Measurements from ENCODE around the gene MAPK13. TPM values are rescaled to one million over a fixed set of nuclear protein-coding genes. Genes with fewer than 3 reads are reported as not detected.

MAPK13 gene
- total RNA-seq, 5 donors from 2014 or later (not counting 1 experiment from before 2014, with no cell fraction given): 38.2 to 45.6 (median 44.1) TPM

GRCh38 chr6:36094753-36095496, 35.4 kb upstream of the MAPK13 start:
- DNase-seq: peak; percentile 48 to 92 (median 76)
- Histone ChIP-seq H3K9me3 (no peaks in the 10 kb centered on the region), H3K27me3 (replicated peaks in 1 of 2; ENCODE audit: control insufficient read depth in 2 of 2, extremely low read depth in 1 of 2, insufficient read depth in 2 of 2, low read length in 1 of 2) (no peaks in the 10 kb centered on the region), H3K4me3 (ENCODE audit: control insufficient read depth in 1 of 2, extremely low read depth in 1 of 2, low read length in 1 of 2) (no peak overlapping the region), H3K4me1 (ENCODE audit: control insufficient read depth in 1 of 2, extremely low read depth in 1 of 2, insufficient read depth in 2 of 2, low read length in 2 of 2) (peaks cover 19 to 20% of the 10 kb centered on the region in 2 experiments), H3K27ac (ENCODE audit: low read length) (peak overlapping the region; percentile 7), H3K36me3 (ENCODE audit: control insufficient read depth in 2 of 2, extremely low read depth in 1 of 2, insufficient read depth in 1 of 2, low read length in 1 of 2) (peaks cover 0 to 5% of the 10 kb centered on the region in 2 donors)
- Mint-ChIP-seq H3K4me3 (no peak overlapping the region), H3K4me1 (peaks cover 31 to 39% (median 33%) of the 10 kb centered on the region in 3 donors), H3K36me3 (peaks cover 11% of the 10 kb centered on the region), H3K9me3 (no peaks in the 10 kb centered on the region), H3K27ac (peak overlapping the region; percentile 69 to 80), H3K27me3 (no peaks in the 10 kb centered on the region)
- ChIA-PET CTCF (interaction anchor here (0.5 to 5.5 kb wide), 32 partner anchors 9 to 462 kb away, joined by 3 to 65 read pairs (median 4); partner anchors contain the start of genes MAPK14 (in 2 of the 2) and SLC26A8 (in 1 of the 2)), POLR2A (interaction anchor here (0.6 to 1.1 kb wide), 3 partner anchors 28 to 100 kb away, joined by 3 to 10 read pairs (median 3); no protein-coding TSS in a partner anchor)
- peak; percentile 73 to 85 (median 78) for ATAC-seq (replicated peaks in 1 of 4)
- 14% methylated on average over 7 of the region's 9 CpGs for WGBS (ENCODE audit: insufficient coverage)

- ATAC-seq (replicated peaks in 1 of 4) (no peak), DNase-seq (no peak)
- Histone ChIP-seq H3K36me3 (ENCODE audit: control insufficient read depth in 2 of 2, extremely low read depth in 1 of 2, insufficient read depth in 1 of 2, low read length in 1 of 2) (peaks cover 0 to 5% of the 10 kb centered on the region in 2 donors), H3K4me3 (ENCODE audit: control insufficient read depth in 1 of 2, extremely low read depth in 1 of 2, low read length in 1 of 2) (no peak overlapping the region), H3K27ac (ENCODE audit: low read length) (no peak overlapping the region), H3K4me1 (ENCODE audit: control insufficient read depth in 1 of 2, extremely low read depth in 1 of 2, insufficient read depth in 2 of 2, low read length in 2 of 2) (peaks cover 27 to 28% of the 10 kb centered on the region in 2 experiments), H3K27me3 (replicated peaks in 1 of 2; ENCODE audit: control insufficient read depth in 2 of 2, extremely low read depth in 1 of 2, insufficient read depth in 2 of 2, low read length in 1 of 2) (no peaks in the 10 kb centered on the region), H3K9me3 (no peaks in the 10 kb centered on the region)
- ChIA-PET POLR2A (no interaction called here), CTCF (interaction anchor here (0.5 to 5.5 kb wide), 23 partner anchors 9 to 520 kb away, joined by 3 to 65 read pairs (median 4); partner anchors contain the start of gene MAPK14 (in 2 of the 2))
- Mint-ChIP-seq H3K4me3 (no peak overlapping the region), H3K27ac (peak overlapping the region in 1 of 2 donors; percentile 69), H3K9me3 (no peaks in the 10 kb centered on the region), H3K36me3 (peaks cover 11% of the 10 kb centered on the region), H3K4me1 (peaks cover 38 to 45% (median 39%) of the 10 kb centered on the region in 3 donors), H3K27me3 (no peaks in the 10 kb centered on the region)
- WGBS (ENCODE audit: insufficient coverage): 80% methylated on average over 2 of the region's 8 CpGs
Measured at GRCh38 chr6:36095497-36096391, 34.6 kb upstream of the MAPK13 start.

GRCh38 chr6:36098253-36098919, 31.9 kb upstream of the MAPK13 start:
- POLR2A ChIA-PET: interaction anchor here in 1 of 2 donors (1.0 kb wide), 1 partner anchor 70 kb away, joined by 5 read pairs; the partner anchor contains the start of gene MAPK14

GRCh38 chr6:36098920-36099647, 31.2 kb upstream of the MAPK13 start:
- H3K27me3 ChIP-seq (replicated peaks in 1 of 2; ENCODE audit: control insufficient read depth in 2 of 2, extremely low read depth in 1 of 2, insufficient read depth in 2 of 2, low read length in 1 of 2): no peaks in the 10 kb centered on the region
- ATAC-seq (replicated peaks in 1 of 4) (peak; percentile 42 to 53 (median 48)), DNase-seq (peak in 4 of 35 experiments; percentile 10 to 52 (median 30))
- peaks cover 17% of the 10 kb centered on the region for H3K36me3 Mint-ChIP-seq
- H3K9me3 ChIP-seq: no peaks in the 10 kb centered on the region
- H3K27me3 Mint-ChIP-seq: no peaks in the 10 kb centered on the region
- WGBS (ENCODE audit: insufficient coverage): no CpG with 5 or more reads among the region's 5 CpGs
- H3K27ac ChIP-seq (ENCODE audit: low read length): peak overlapping the region; percentile 61
- peaks cover 0 to 22% of the 10 kb centered on the region in 2 donors for H3K36me3 ChIP-seq (ENCODE audit: control insufficient read depth in 2 of 2, extremely low read depth in 1 of 2, insufficient read depth in 1 of 2, low read length in 1 of 2)
- no peak overlapping the region for H3K4me3 ChIP-seq (ENCODE audit: control insufficient read depth in 1 of 2, extremely low read depth in 1 of 2, low read length in 1 of 2)
- H3K4me1 ChIP-seq (ENCODE audit: control insufficient read depth in 1 of 2, extremely low read depth in 1 of 2, insufficient read depth in 2 of 2, low read length in 2 of 2): peaks cover 32 to 44% of the 10 kb centered on the region in 2 experiments
- H3K4me3 Mint-ChIP-seq: peak overlapping the region in 2 of 3 donors; percentile 39 to 62
- H3K4me1 Mint-ChIP-seq: peaks cover 49 to 61% (median 54%) of the 10 kb centered on the region in 3 donors
- ChIA-PET CTCF (interaction anchor here (0.6 to 2.5 kb wide), 5 partner anchors 17 to 274 kb away, joined by 3 to 16 read pairs (median 4); partner anchors contain the start of gene MAPK14 (in 1 of the 2)), POLR2A (interaction anchor here (0.5 to 1.0 kb wide), 2 partner anchors 71 to 337 kb away, joined by 3 to 5 read pairs; partner anchors contain the start of gene MAPK14 (in 1 of the 2))
- peak overlapping the region; percentile 75 to 93 for H3K27ac Mint-ChIP-seq
- H3K9me3 Mint-ChIP-seq: no peaks in the 10 kb centered on the region

More at GRCh38 chr6:36098253-36098919, 31.9 kb upstream of the MAPK13 start:
- Histone ChIP-seq H3K9me3 (no peaks in the 10 kb centered on the region), H3K27me3 (replicated peaks in 1 of 2; ENCODE audit: control insufficient read depth in 2 of 2, extremely low read depth in 1 of 2, insufficient read depth in 2 of 2, low read length in 1 of 2) (no peaks in the 10 kb centered on the region), H3K4me3 (ENCODE audit: control insufficient read depth in 1 of 2, extremely low read depth in 1 of 2, low read length in 1 of 2) (no peak overlapping the region), H3K27ac (ENCODE audit: low read length) (peak overlapping the region; percentile 61), H3K36me3 (ENCODE audit: control insufficient read depth in 2 of 2, extremely low read depth in 1 of 2, insufficient read depth in 1 of 2, low read length in 1 of 2) (peaks cover 0 to 15% of the 10 kb centered on the region in 2 donors), H3K4me1 (ENCODE audit: control insufficient read depth in 1 of 2, extremely low read depth in 1 of 2, insufficient read depth in 2 of 2, low read length in 2 of 2) (peaks cover 32 to 41% of the 10 kb centered on the region in 2 experiments)
- ATAC-seq (replicated peaks in 1 of 4) (no peak), DNase-seq (no peak)
- Mint-ChIP-seq H3K4me1 (peaks cover 49 to 59% (median 51%) of the 10 kb centered on the region in 3 donors), H3K9me3 (no peaks in the 10 kb centered on the region), H3K27ac (peak overlapping the region; percentile 75 to 93), H3K36me3 (peaks cover 10% of the 10 kb centered on the region), H3K27me3 (no peaks in the 10 kb centered on the region), H3K4me3 (peak overlapping the region in 1 of 3 donors; percentile 62)
- CTCF ChIA-PET: interaction anchor here (0.6 to 1.6 kb wide), 2 partner anchors 21 to 70 kb away, joined by 3 to 4 read pairs; partner anchors contain the start of gene MAPK14 (in 1 of the 2)
- 100% methylated on average over 1 of the region's 3 CpGs for WGBS (ENCODE audit: insufficient coverage)

- peaks cover 32 to 44% of the 10 kb centered on the region in 2 experiments for H3K4me1 ChIP-seq (ENCODE audit: control insufficient read depth in 1 of 2, extremely low read depth in 1 of 2, insufficient read depth in 2 of 2, low read length in 2 of 2)
- 5% methylated on average over 3 of the region's 6 CpGs for WGBS (ENCODE audit: insufficient coverage)
- no peaks in the 10 kb centered on the region for H3K9me3 ChIP-seq
- CTCF ChIA-PET: interaction anchor here (0.5 to 2.5 kb wide), 7 partner anchors 16 to 577 kb away, joined by 3 to 16 read pairs (median 3); partner anchors contain the start of gene MAPK14 (in 1 of the 2)
- POLR2A ChIA-PET: interaction anchor here (0.5 to 0.6 kb wide), 2 partner anchors 12 to 91 kb away, joined by 3 read pairs; no protein-coding TSS in a partner anchor
- peaks cover 42 to 56% (median 50%) of the 10 kb centered on the region in 3 donors for H3K4me1 Mint-ChIP-seq
- H3K4me3 Mint-ChIP-seq: peak overlapping the region in 2 of 3 donors; percentile 39 to 62
- H3K27ac ChIP-seq (ENCODE audit: low read length): peak overlapping the region; percentile 61
- no peaks in the 10 kb centered on the region for H3K9me3 Mint-ChIP-seq
- peaks cover 18% of the 10 kb centered on the region for H3K36me3 Mint-ChIP-seq
- H3K36me3 ChIP-seq (ENCODE audit: control insufficient read depth in 2 of 2, extremely low read depth in 1 of 2, insufficient read depth in 1 of 2, low read length in 1 of 2): peaks cover 0 to 28% of the 10 kb centered on the region in 2 donors
- H3K27ac Mint-ChIP-seq: peak overlapping the region; percentile 75 to 93
- DNase-seq (peak in 31 of 35 experiments; percentile 26 to 83 (median 57)), ATAC-seq (replicated peaks in 1 of 4) (peak; percentile 80 to 92 (median 90))
- peak overlapping the region in 1 of 2 donors; percentile 23 for H3K4me3 ChIP-seq (ENCODE audit: control insufficient read depth in 1 of 2, extremely low read depth in 1 of 2, low read length in 1 of 2)
- H3K27me3 ChIP-seq (replicated peaks in 1 of 2; ENCODE audit: control insufficient read depth in 2 of 2, extremely low read depth in 1 of 2, insufficient read depth in 2 of 2, low read length in 1 of 2): no peaks in the 10 kb centered on the region
- no peaks in the 10 kb centered on the region for H3K27me3 Mint-ChIP-seq
Measured at GRCh38 chr6:36099869-36100483, 30.3 kb upstream of the MAPK13 start.

Measured in T-cell (primary cell).